ENCODE data around the gene CD101. TPM values are rescaled to one million over a fixed set of nuclear protein-coding genes. Genes with fewer than 3 reads are reported as not detected.

The CD101 gene
- total RNA-seq, 1 donor = 11.4 TPM

DNA sequence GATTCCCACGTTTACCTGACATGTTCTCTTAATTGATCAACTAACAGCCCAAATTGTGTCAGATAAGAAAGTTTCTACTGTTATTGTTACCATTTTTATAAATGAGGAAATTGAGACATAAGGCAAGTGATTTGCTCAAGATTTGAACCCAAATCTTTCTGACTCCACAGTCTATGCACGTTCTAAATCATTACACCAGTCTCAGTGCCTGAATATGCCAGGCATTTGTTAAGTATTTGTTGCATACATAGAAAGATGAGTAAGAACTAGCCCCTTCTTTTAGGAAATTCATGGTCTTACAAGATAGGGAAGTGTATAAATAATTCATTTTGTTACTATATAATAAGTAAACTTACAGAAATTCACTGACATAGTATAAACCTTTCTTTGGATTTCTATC is 7.1 kb upstream of the CD101 start:
- peaks cover 45% of the 10 kb centered on the region for H3K4me1 ChIP-seq (ENCODE audit: insufficient read depth, low read length)
- no peaks in the 10 kb centered on the region for H3K27me3 ChIP-seq (ENCODE audit: insufficient read depth, low read length)

GRCh38 chr1:116997066-116997465 is 4.5 kb upstream of the CD101 start:
- H3K4me1 ChIP-seq (ENCODE audit: insufficient read depth, low read length) = peaks cover 42% of the 10 kb centered on the region
- H3K9me3 ChIP-seq (ENCODE audit: low read depth, low read length) = no peaks in the 10 kb centered on the region
- H3K4me3 ChIP-seq (ENCODE audit: low read length) = no peak overlapping the region
- no peaks in the 10 kb centered on the region for H3K27me3 ChIP-seq (ENCODE audit: insufficient read depth, low read length)

More for the DNA sequence above, 7.1 kb upstream of the CD101 start:
- Histone ChIP-seq H3K9me3 (ENCODE audit: low read depth, low read length) (no peaks in the 10 kb centered on the region), H3K4me3 (ENCODE audit: low read length) (no peak overlapping the region)

DNA sequence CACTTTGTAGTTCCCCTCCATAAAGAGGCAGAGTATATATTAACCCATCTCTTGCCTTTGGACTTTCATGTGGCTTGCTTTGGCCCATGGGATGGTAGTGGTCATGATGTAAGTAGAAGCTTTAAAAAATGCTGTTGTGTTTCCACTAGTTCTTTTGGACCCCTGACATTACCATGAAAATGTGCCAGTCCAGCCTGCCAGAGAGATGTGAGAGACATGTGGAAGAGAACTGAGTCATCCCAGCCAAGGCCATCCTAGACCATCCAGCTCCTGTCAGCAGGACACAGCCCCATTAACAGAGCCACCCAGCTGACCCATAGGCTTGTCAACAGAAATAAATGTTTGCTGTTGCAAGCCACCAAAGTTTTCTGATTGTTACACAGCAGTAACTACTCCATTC is 3.9 kb upstream of the CD101 start:
- H3K27me3 ChIP-seq (ENCODE audit: insufficient read depth, low read length) = no peaks in the 10 kb centered on the region
- H3K9me3 ChIP-seq (ENCODE audit: low read depth, low read length) = no peaks in the 10 kb centered on the region
- peaks cover 43% of the 10 kb centered on the region for H3K4me1 ChIP-seq (ENCODE audit: insufficient read depth, low read length)
- H3K4me3 ChIP-seq (ENCODE audit: low read length) = no peak overlapping the region

- Histone ChIP-seq H3K27me3 (ENCODE audit: insufficient read depth, low read length) (no peaks in the 10 kb centered on the region), H3K4me1 (ENCODE audit: insufficient read depth, low read length) (peaks cover 48% of the 10 kb centered on the region), H3K9me3 (ENCODE audit: low read depth, low read length) (no peaks in the 10 kb centered on the region), H3K4me3 (ENCODE audit: low read length) (no peak overlapping the region)
Observed at GRCh38 chr1:116999596-116999995, 2.0 kb upstream of the CD101 start.

GRCh38 chr1:117000142-117000541 is 1.4 kb upstream of the CD101 start:
- peaks cover 53% of the 10 kb centered on the region for H3K4me1 ChIP-seq (ENCODE audit: insufficient read depth, low read length)
- H3K4me3 ChIP-seq (ENCODE audit: low read length) = no peak overlapping the region
- H3K27me3 ChIP-seq (ENCODE audit: insufficient read depth, low read length) = no peaks in the 10 kb centered on the region
- no peaks in the 10 kb centered on the region for H3K9me3 ChIP-seq (ENCODE audit: low read depth, low read length)

- H3K27me3 ChIP-seq (ENCODE audit: insufficient read depth, low read length) = no peaks in the 10 kb centered on the region
- H3K9me3 ChIP-seq (ENCODE audit: low read depth, low read length) = no peaks in the 10 kb centered on the region
- H3K4me3 ChIP-seq (ENCODE audit: low read length) = no peak overlapping the region
- H3K4me1 ChIP-seq (ENCODE audit: insufficient read depth, low read length) = peaks cover 83% of the 10 kb centered on the region
Observed at GRCh38 chr1:117003223-117003875, 1.8 kb downstream of the CD101 start.

- H3K4me1 ChIP-seq (ENCODE audit: insufficient read depth, low read length) = peaks cover 71% of the 10 kb centered on the region
- no peaks in the 10 kb centered on the region for H3K9me3 ChIP-seq (ENCODE audit: low read depth, low read length)
- H3K27me3 ChIP-seq (ENCODE audit: insufficient read depth, low read length) = no peaks in the 10 kb centered on the region
- no peak overlapping the region for H3K4me3 ChIP-seq (ENCODE audit: low read length)
Observed at GRCh38 chr1:117007719-117008013, 6.1 kb downstream of the CD101 start.

DNA sequence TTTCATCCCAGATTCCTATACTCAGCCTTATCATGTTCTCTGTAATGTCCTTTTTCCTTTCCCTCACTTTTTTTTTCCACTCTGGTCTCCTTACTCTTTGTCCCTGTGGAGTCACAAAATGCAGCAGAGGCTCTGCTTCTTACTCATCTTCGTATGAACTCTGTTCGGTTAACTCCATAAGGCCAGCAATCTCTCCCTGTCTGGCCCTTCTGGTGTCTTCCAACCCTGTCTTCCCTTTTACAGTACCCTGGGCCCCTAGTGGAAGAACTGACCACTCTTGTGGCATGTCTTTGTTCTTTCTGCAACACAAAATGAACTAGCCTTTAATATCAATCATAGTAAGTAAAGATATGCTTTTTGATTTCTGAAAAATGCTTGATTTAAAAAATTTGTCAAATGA is 7.1 kb downstream of the CD101 start:
- no peaks in the 10 kb centered on the region for H3K9me3 ChIP-seq (ENCODE audit: low read depth, low read length)
- H3K4me1 ChIP-seq (ENCODE audit: insufficient read depth, low read length) = peaks cover 64% of the 10 kb centered on the region
- H3K27me3 ChIP-seq (ENCODE audit: insufficient read depth, low read length) = no peaks in the 10 kb centered on the region
- no peak overlapping the region for H3K4me3 ChIP-seq (ENCODE audit: low read length)

DNA sequence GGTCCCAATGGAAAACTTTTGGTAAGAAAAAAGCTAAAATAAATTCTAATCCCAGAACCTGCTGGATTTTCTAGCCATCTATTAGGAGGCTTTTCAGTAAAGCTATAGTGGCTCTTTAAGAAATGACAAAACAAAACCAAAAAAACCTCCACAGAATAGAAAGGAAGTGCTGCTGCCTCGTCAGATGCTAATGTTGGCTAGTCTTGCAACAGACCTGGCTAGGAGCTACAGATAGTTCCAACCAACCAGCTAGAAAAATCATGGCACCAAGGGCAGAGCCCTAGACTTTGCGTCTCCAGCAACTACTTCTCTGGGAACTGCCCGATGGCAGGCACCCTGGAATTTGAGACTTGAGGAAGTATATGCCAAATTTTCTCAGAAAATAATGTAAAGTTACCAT is 7.6 kb downstream of the CD101 start:
- peaks cover 61% of the 10 kb centered on the region for H3K4me1 ChIP-seq (ENCODE audit: insufficient read depth, low read length)

GRCh38 chr1:117010310-117010969 is 8.9 kb downstream of the CD101 start:
- H3K4me3 ChIP-seq (ENCODE audit: low read length) = no peak overlapping the region
- no peaks in the 10 kb centered on the region for H3K27me3 ChIP-seq (ENCODE audit: insufficient read depth, low read length)
- H3K4me1 ChIP-seq (ENCODE audit: insufficient read depth, low read length) = peaks cover 48% of the 10 kb centered on the region
- no peaks in the 10 kb centered on the region for H3K9me3 ChIP-seq (ENCODE audit: low read depth, low read length)

More for the DNA sequence above, 7.6 kb downstream of the CD101 start:
- Histone ChIP-seq H3K4me3 (ENCODE audit: low read length) (no peak overlapping the region), H3K9me3 (ENCODE audit: low read depth, low read length) (no peaks in the 10 kb centered on the region), H3K27me3 (ENCODE audit: insufficient read depth, low read length) (no peaks in the 10 kb centered on the region)

- Histone ChIP-seq H3K4me1 (ENCODE audit: insufficient read depth, low read length) (peaks cover 40% of the 10 kb centered on the region), H3K9me3 (ENCODE audit: low read depth, low read length) (no peaks in the 10 kb centered on the region), H3K27me3 (ENCODE audit: insufficient read depth, low read length) (no peaks in the 10 kb centered on the region), H3K4me3 (ENCODE audit: low read length) (no peak overlapping the region)
Observed at GRCh38 chr1:117011334-117011733, 9.8 kb downstream of the CD101 start.

- Histone ChIP-seq H3K27me3 (ENCODE audit: insufficient read depth, low read length) (no peaks in the 10 kb centered on the region), H3K4me1 (ENCODE audit: insufficient read depth, low read length) (peaks cover 20% of the 10 kb centered on the region), H3K9me3 (ENCODE audit: low read depth, low read length) (no peaks in the 10 kb centered on the region), H3K4me3 (ENCODE audit: low read length) (no peak overlapping the region)
Observed at GRCh38 chr1:117013309-117013858, 11.8 kb downstream of the CD101 start.

- H3K27me3 ChIP-seq (ENCODE audit: insufficient read depth, low read length) = no peaks in the 10 kb centered on the region
- H3K4me3 ChIP-seq (ENCODE audit: low read length) = no peak overlapping the region
- no peaks in the 10 kb centered on the region for H3K9me3 ChIP-seq (ENCODE audit: low read depth, low read length)
- peaks cover 12% of the 10 kb centered on the region for H3K4me1 ChIP-seq (ENCODE audit: insufficient read depth, low read length)
Observed at GRCh38 chr1:117014209-117014608, 12.6 kb downstream of the CD101 start.

- no peaks in the 10 kb centered on the region for H3K9me3 ChIP-seq (ENCODE audit: low read depth, low read length)
- no peaks in the 10 kb centered on the region for H3K27me3 ChIP-seq (ENCODE audit: insufficient read depth, low read length)
- H3K4me3 ChIP-seq (ENCODE audit: low read length) = no peak overlapping the region
- H3K4me1 ChIP-seq (ENCODE audit: insufficient read depth, low read length) = peaks cover 3% of the 10 kb centered on the region
Observed at GRCh38 chr1:117015724-117016123, 14.2 kb downstream of the CD101 start.

DNA sequence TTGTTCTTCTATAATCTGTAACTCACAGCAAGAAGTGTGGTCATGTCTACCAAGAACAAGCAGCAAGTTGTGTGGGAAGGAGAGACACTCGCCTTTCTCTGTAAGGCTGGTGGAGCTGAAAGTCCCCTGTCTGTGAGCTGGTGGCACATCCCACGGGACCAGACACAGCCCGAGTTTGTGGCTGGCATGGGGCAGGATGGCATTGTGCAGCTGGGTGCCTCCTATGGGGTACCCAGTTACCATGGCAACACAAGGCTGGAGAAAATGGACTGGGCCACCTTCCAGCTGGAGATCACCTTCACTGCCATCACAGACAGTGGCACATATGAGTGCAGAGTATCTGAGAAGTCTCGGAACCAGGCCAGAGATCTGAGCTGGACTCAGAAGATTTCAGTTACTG is 15.5 kb downstream of the CD101 start:
- Histone ChIP-seq H3K4me3 (ENCODE audit: low read length) (no peak overlapping the region), H3K27me3 (ENCODE audit: insufficient read depth, low read length) (no peaks in the 10 kb centered on the region), H3K4me1 (ENCODE audit: insufficient read depth, low read length) (peaks cover 3% of the 10 kb centered on the region), H3K9me3 (ENCODE audit: low read depth, low read length) (no peaks in the 10 kb centered on the region)

DNA sequence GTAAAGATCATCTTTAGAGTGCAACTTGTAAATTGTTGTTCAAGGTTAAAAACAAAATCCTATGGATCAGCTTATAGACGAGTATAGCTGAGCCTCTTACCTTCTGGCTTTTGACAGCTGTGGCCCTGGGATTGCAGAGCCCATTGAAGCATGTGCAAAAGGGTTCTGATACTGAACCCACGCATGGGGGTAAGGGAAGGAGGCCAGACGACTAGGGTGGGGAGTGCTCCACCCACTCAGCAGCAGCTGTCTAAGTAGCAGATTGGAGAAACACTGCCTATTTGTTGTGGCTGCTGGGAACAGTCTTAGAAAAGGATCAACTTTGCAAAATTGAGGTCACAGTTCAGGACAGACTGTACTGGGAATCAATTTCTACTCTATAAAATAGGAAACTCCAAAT is 16.1 kb downstream of the CD101 start:
- H3K4me1 ChIP-seq (ENCODE audit: insufficient read depth, low read length) = peaks cover under 1% of the 10 kb centered on the region
- no peaks in the 10 kb centered on the region for H3K27me3 ChIP-seq (ENCODE audit: insufficient read depth, low read length)
- no peak overlapping the region for H3K4me3 ChIP-seq (ENCODE audit: low read length)
- H3K9me3 ChIP-seq (ENCODE audit: low read depth, low read length) = no peaks in the 10 kb centered on the region

Data from mononuclear cell (primary cell).